Thyroid gland (tissue), 4 donors: ENCODE results near the gene OTUD6A.

ENCODE experiments used
- POLR2A ChIP-seq, 2 donors: fragments of 450-650 bp; IDR thresholded peaks; one replicate each; pipeline ENCODE4 v1.6.1; 2017; ENCODE audit warnings: antibody characterized with exemption in 2 of 2, mild to moderate bottlenecking in 2 of 2, moderate library complexity in 1 of 2
- TF ChIP-seq, protein P1 (sequence below), 6 experiments: fragments of 200-600 bp in 3 of 6; fragments of 450-650 bp in 3 of 6; sonication (generic) in 3 of 6; IDR thresholded peaks; one replicate each; pipeline ENCODE4 v1.5.1; 2016 to 2019; ENCODE audit warnings: antibody characterized with exemption in 6 of 6, mild to moderate bottlenecking in 2 of 6, inconsistent platforms in 1 of 6, moderate library complexity in 1 of 6

DNA sequence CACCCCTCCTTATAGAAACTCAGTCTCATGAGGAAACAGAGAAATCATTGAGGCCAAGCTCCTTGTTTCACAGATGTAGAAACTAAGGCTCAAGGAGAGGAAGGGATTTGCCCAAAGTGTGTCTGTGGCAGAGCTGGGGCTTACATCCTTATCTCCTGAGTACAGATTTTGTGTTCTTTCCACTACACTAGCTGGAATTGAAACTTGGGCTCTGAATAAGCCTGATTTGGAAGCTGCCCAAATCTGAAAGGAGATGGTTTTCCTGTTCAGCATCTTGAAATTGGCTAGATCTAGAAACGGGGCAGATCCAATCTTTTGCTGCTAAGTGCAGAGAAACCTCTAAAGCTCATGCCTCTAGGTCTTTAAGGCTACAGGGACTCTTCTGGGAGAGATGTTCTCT lies 36.8 kb upstream of the OTUD6A start:
- TF ChIP-seq, protein P1, sequence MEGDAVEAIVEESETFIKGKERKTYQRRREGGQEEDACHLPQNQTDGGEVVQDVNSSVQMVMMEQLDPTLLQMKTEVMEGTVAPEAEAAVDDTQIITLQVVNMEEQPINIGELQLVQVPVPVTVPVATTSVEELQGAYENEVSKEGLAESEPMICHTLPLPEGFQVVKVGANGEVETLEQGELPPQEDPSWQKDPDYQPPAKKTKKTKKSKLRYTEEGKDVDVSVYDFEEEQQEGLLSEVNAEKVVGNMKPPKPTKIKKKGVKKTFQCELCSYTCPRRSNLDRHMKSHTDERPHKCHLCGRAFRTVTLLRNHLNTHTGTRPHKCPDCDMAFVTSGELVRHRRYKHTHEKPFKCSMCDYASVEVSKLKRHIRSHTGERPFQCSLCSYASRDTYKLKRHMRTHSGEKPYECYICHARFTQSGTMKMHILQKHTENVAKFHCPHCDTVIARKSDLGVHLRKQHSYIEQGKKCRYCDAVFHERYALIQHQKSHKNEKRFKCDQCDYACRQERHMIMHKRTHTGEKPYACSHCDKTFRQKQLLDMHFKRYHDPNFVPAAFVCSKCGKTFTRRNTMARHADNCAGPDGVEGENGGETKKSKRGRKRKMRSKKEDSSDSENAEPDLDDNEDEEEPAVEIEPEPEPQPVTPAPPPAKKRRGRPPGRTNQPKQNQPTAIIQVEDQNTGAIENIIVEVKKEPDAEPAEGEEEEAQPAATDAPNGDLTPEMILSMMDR (IDR thresholded peaks at IDR 0.05): no peak
- no peak for TF ChIP-seq POLR2A (IDR thresholded peaks at IDR 0.05)
